Heart right ventricle (tissue), 16 donors: ENCODE results near the gene PXK. TPM values are rescaled to one million over a fixed set of nuclear protein-coding genes. Genes with fewer than 3 reads are reported as not detected.
"Not testable (repeated sequence)": the region's sequence is repeated elsewhere in the genome, so short reads cannot be mapped to it uniquely, and the experiment has no call there.

Experiments
- ATAC-seq, 8 donors: fragments of 200-7000 bp; cut with Tn5 transposase; one replicate each; pipeline ENCODE4 v1.9.1; 2020; ENCODE audit warnings: mild to moderate bottlenecking in 8 of 8, moderate library complexity in 8 of 8, moderate number of reproducible peaks in 1 of 8
- DNase-seq, 2 donors: peaks; one replicate each; pipeline ENCODE4 v3.0.0-alpha.2; 2020
- H3K27ac ChIP-seq, 10 donors: fragments of 200-600 bp; sonication (generic) in 2 of 10; one replicate each; pipeline versions ENCODE4 v1.5.0 to v1.8.0; 2020 to 2022; ENCODE audit warnings: mild to moderate bottlenecking in 3 of 10
- H3K27me3 ChIP-seq, 7 donors: fragments of 200-600 bp; one replicate each; pipeline ENCODE4 v1.8.0; 2021 to 2022; ENCODE audit warnings: mild to moderate bottlenecking in 2 of 7
- H3K36me3 ChIP-seq, 9 donors: fragments of 200-600 bp; sonication (generic) in 1 of 9; one replicate each; pipeline versions ENCODE4 v1.5.0 to v1.8.0; 2020 to 2022; ENCODE audit warnings: mild to moderate bottlenecking in 2 of 9
- H3K4me1 ChIP-seq, 9 donors: fragments of 200-600 bp; sonication (generic) in 1 of 9; one replicate each; pipeline versions ENCODE4 v1.5.0 to v1.8.0; 2020 to 2022; ENCODE audit warnings: mild to moderate bottlenecking in 4 of 9
- H3K4me3 ChIP-seq, 10 donors: fragments of 200-600 bp; sonication (generic) in 2 of 10; one replicate each; pipeline versions ENCODE4 v1.5.0 to v1.8.0; 2020 to 2022; ENCODE audit warnings: mild to moderate bottlenecking in 7 of 10, moderate library complexity in 2 of 10
- H3K9me3 ChIP-seq, 11 donors: fragments of 200-600 bp in 10 of 11; sonication (generic) in 2 of 11; one replicate each; pipeline versions ENCODE4 v1.5.0 to v1.8.0; 2013 to 2022; ENCODE audit warnings: mild to moderate bottlenecking in 2 of 11, control low read depth in 1 of 11, moderate library complexity in 1 of 11
- WGBS, 2 donors: extraction: QIAGEN DNeasy Blood & Tissue Kit; methylation state at CpG; one replicate each; pipeline ENCODE4 v1.1.7; 2013; ENCODE audit warnings: inconsistent platforms in 1 of 2; 5-methylcytosine and 5-hydroxymethylcytosine counted together
- intact Hi-C, 10 donors: fragments of 100-400 bp; cut with DNase I; formaldehyde crosslinking; loops; one replicate each; pipeline versions ENCODE4 v1.11.1 to v1.14.2; 2022
- polyA plus RNA-seq, 2 donors: library from polyadenylated mRNA; stranded (reverse); fragments of 200-250 nt; gene quantifications; one replicate each; pipeline ENCODE4 v1.2.3, GENCODE V29; 2013
- total RNA-seq, 10 donors: library from RNA; stranded (reverse); fragmentation: NEBNext Ultra II Directional in 3 of 10; extraction: Animal tissue kit (Norgen Biotek cat#: 25700) in 3 of 10; gene quantifications; one replicate each; pipeline versions ENCODE4 v1.2.1 to v1.2.4, GENCODE V29; 2021 to 2023
- TF ChIP-seq, protein P1 (sequence below), 9 donors: fragments of 200-600 bp; sonication (generic) in 2 of 9; IDR thresholded peaks; one replicate each; pipeline versions ENCODE4 v1.5.0 to v1.8.0; 2021 to 2022; ENCODE audit warnings: antibody characterized with exemption in 9 of 9, mild to moderate bottlenecking in 5 of 9, moderate library complexity in 1 of 9
- donor health status: Arrhythmogenic right ventricular cardiomyopathy.
- donor health status: ischemic (EF 13 %, LVEDD 7.1; RV severe dilation, severe dysfunction).
- donor health status: healthy with polysubstance abuse.
- donor health status: DM: no; HTN: yes; CAD: no.
- donor health status: DM: no; HTN: no; CAD: no.
- donor health status: ischemic (EF 25% LVEDD 6.9; RV normal size, moderate dysfunction).
- donor health status: ischemic (EF 25% LVEDD 5.7; RV mildly dilated, moderate dysfunction).
- donor health status: healthy.
- donor health status: DM: yes; HTN: yes; CAD: no.
- donor health status: Ischemic cardiomyopathy.
- donor health status: ischemic (EF 35%, LVEDD 5.7; RV mildly dilated, moderate dysfunction).
- donor health status: nonischemic (EF 11% LVEDD 7.7; RV severe dilation, severe dysfunction).
- donor health status: DM: yes; HTN: yes; CAD: no.
- donor health status: PGD.
- donor health status: ischemic (EF 29% LVEDD 5.4; RV normal size, mild dysfunction).
- donor health status: nonischemic (EF 23%, LVEDD 6.1; RV moderate dilation, normal function).

PXK gene
- total and polyA plus RNA-seq, 12 donors = 5.6 to 16.3 (median 10.8) TPM

DNA sequence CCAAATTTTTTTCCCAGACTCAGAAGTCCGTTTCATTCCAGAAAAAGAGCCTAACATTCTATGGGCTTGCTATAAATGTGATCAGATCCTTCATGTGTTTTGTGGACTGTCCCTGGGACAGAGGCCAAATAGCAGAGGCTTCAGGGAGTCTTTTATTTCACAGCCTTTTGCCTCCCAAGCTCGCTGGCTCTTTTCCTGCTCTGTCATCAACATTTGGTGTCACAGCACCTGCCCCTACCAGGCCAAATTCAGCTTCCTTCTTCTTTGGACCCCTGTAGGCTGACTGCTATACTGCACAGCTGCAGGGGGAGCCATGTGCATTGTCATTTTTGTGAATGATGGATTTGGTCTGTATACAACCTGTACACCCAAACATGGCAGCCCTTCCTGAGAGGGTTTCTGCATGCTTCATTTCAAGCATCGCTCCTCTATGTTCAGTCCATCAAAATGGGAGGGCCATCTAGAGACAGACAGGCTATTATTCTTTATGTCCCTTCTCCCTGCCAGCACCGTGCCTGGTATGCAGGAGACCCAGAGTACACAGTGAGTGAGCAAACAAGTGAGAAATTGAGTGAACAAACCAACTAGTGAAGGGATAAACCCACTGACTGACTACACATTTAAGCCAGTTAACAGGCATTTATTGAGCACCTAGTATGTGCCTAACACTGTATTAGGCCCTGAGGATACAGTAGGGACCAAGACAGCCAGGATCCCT, 44.5 kb upstream of the PXK start:
- 58 to 75% methylated on average over 4 of the region's 4 CpGs for WGBS, 2 donors
- TF ChIP-seq, protein P1, sequence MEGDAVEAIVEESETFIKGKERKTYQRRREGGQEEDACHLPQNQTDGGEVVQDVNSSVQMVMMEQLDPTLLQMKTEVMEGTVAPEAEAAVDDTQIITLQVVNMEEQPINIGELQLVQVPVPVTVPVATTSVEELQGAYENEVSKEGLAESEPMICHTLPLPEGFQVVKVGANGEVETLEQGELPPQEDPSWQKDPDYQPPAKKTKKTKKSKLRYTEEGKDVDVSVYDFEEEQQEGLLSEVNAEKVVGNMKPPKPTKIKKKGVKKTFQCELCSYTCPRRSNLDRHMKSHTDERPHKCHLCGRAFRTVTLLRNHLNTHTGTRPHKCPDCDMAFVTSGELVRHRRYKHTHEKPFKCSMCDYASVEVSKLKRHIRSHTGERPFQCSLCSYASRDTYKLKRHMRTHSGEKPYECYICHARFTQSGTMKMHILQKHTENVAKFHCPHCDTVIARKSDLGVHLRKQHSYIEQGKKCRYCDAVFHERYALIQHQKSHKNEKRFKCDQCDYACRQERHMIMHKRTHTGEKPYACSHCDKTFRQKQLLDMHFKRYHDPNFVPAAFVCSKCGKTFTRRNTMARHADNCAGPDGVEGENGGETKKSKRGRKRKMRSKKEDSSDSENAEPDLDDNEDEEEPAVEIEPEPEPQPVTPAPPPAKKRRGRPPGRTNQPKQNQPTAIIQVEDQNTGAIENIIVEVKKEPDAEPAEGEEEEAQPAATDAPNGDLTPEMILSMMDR (IDR thresholded peaks at IDR 0.05) = no peak
- Histone ChIP-seq H3K36me3 (peaks cover 0 to 51% (median 0%) of the 10 kb centered on the region in 9 donors), H3K4me1 (peaks cover 0 to 11% (median 0%) of the 10 kb centered on the region in 9 donors), H3K27ac (no peak overlapping the region), H3K9me3 (no peaks in the 10 kb centered on the region), H3K27me3 (no peaks in the 10 kb centered on the region), H3K4me3 (no peak overlapping the region)
- intact Hi-C loops = no loop called here
- ATAC-seq (peak in 2 of 8 donors; percentile 32 to 47), DNase-seq (no peak)

DNA sequence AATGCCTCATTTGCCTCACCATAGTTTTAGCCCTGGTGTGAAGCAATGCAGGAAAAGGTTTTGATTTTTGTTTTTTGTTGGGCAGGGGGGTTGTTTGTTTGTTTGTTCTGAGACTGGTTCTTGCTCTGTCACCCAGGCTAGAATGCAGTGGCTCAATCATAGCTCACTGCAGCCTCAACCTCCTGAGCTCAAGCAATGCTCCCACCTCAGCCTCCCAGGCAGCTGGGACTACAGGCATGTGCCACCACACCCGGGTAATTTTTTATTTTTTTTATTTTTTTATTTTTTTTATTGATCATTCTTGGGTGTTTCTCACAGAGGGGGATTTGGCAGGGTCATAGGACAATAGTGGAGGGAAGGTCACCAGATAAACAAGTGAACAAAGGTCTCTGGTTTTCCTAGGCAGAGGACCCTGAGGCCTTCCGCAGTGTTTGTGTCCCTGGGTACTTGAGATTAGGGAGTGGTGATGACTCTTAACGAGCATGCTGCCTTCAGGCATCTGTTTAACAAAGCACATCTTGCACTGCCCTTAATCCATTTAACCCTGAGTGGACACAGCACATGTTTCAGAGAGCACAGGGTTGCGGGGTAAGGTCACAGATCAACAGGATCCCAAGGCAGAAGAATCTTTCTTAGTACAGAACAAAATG, 43.6 kb upstream of the PXK start:
- DNase-seq, H3K9me3 ChIP-seq, H3K4me3 ChIP-seq, ATAC-seq, H3K27ac ChIP-seq, intact Hi-C loops, H3K27me3 ChIP-seq: not testable (repeated sequence)
- peaks cover 0 to 51% (median 0%) of the 10 kb centered on the region in 9 donors for H3K36me3 ChIP-seq
- H3K4me1 ChIP-seq = peaks cover 0 to 11% (median 0%) of the 10 kb centered on the region in 9 donors
- WGBS, 2 donors = 82 to 94% methylated on average over 3 of the region's 4 CpGs

DNA sequence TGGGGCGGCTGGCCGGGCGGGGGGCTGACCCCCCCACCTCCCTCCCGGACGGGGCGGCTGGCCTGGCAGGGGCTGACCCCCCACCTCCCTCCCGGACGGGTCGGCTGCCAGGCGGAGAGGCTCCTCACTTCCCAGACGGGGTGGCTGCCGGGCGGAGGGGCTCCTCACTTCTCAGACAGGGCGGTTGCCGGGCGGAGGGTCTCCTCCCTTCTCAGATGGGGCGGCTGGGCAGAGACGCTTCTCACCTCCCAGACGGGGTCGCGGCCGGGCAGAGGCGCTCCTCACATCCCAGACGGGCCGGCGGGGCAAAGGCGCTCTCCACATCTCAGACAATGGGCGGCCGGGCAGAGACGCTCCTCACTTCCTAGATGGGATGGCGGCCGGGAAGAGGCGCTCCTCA, 42.2 kb upstream of the PXK start:
- not testable (repeated sequence) for H3K9me3 ChIP-seq, H3K4me3 ChIP-seq, H3K4me1 ChIP-seq, DNase-seq, ATAC-seq, H3K27ac ChIP-seq, H3K27me3 ChIP-seq
- WGBS, 2 donors = 95 to 98% methylated on average over 14 to 32 of the region's 33 CpGs
- intact Hi-C loops = loop anchor here in 2 of 10 donors (10.0 kb wide), 2 partner anchors 46 to 56 kb away; partner anchors contain the start of gene ABHD6 (in 1 of the 2)
- peaks cover 0 to 43% (median 0%) of the 10 kb centered on the region in 9 donors for H3K36me3 ChIP-seq

DNA sequence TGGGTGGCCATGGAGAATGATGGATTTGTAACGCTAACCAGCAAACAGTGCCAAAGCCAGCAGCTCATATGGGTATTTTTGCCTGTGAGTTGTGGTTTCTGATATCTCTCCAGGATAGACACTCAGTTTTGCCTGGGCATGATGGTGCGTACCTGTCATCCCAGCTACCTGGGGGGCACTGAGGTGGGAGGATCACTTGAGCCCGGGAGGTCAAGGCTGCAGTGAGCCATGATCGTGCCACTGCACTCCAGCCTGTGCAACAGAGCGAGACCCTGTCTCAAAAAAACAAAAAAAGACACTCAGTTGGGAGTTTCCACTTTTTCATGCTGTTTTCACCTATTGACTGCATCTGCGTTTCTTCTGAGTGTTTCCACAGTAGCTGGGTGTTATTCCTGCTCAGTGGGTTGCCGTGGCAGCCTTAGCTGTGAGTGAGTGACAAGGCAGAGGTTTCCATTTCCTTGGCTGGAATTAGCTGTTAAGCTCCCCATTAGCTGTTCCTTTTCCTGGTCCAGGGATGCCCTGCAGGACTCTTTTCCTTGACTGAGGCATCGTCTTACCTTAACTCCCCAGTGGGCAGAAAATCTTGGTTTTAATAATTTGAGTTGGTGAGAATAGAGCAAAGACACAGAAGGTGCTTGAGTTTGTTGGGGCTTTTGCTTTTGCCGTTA, 40.9 kb upstream of the PXK start:
- H3K4me1 ChIP-seq = peaks cover 0 to 7% (median 0%) of the 10 kb centered on the region in 9 donors
- ATAC-seq (no peak), DNase-seq (no peak)
- H3K27ac ChIP-seq = no peak overlapping the region
- peaks cover 0 to 32% (median 0%) of the 10 kb centered on the region in 9 donors for H3K36me3 ChIP-seq
- intact Hi-C loops = loop anchor here in 2 of 10 donors (10.0 kb wide), 2 partner anchors 47 to 57 kb away; partner anchors contain the start of gene ABHD6 (in 1 of the 2)
- H3K27me3 ChIP-seq = no peaks in the 10 kb centered on the region
- TF ChIP-seq, protein P1 (IDR thresholded peaks at IDR 0.05) = no peak
- H3K9me3 ChIP-seq = peaks cover 0 to 7% (median 0%) of the 10 kb centered on the region in 11 donors
- H3K4me3 ChIP-seq = no peak overlapping the region
- WGBS, 2 donors = 81 to 93% methylated on average over 9 of the region's 9 CpGs

DNA sequence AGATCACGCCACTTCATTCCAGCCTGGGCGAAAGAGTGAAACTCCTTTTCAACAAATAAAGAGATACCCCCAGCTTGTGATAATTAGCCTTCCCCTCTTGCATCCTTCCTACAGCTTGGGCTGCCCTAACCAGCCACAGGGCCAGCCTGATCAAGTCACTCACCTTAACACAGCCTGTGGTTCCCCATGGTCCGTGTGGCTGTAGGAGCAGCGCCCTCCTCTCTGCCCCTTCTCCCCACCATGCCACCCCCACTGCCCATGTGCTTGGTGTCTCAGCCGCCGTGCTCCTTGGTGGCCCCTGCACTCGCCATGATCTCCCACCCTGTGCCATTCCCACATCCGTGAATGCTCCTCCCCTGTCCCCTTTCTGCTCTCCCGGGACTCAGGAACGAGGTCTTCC, 39.8 kb upstream of the PXK start:
- TF ChIP-seq, protein P1 (IDR thresholded peaks at IDR 0.05) = no peak
- DNase-seq = no peak
- WGBS, 2 donors = 88 to 94% methylated on average over 10 of the region's 10 CpGs
- H3K9me3 ChIP-seq = peaks cover 0 to 7% (median 0%) of the 10 kb centered on the region in 11 donors
- intact Hi-C loops = loop anchor here in 2 of 10 donors (10.0 kb wide), 2 partner anchors 48 to 58 kb away; partner anchors contain the start of gene ABHD6 (in 1 of the 2)
- no peaks in the 10 kb centered on the region for H3K27me3 ChIP-seq
- H3K27ac ChIP-seq = no peak overlapping the region
- H3K36me3 ChIP-seq = peaks cover 0 to 21% (median 0%) of the 10 kb centered on the region in 9 donors
- peaks cover 0 to 1% (median 0%) of the 10 kb centered on the region in 9 donors for H3K4me1 ChIP-seq
- peak in 1 of 8 donors; percentile 14 for ATAC-seq
- no peak overlapping the region for H3K4me3 ChIP-seq
